Glutamatergic neuron (in vitro differentiated cells): ENCODE results near the gene VWA8. TPM values are rescaled to one million over a fixed set of nuclear protein-coding genes. Genes with fewer than 3 reads are reported as not detected.

ENCODE experiments used
- DNase-seq: peaks from one replicate; pipeline ENCODE4 v3.0.0; 2022
- H3K27ac Mint-ChIP-seq: one replicate; pipeline ENCODE4 v1.8.0; 2020; ENCODE audit warnings: mild to moderate bottlenecking, mixed read lengths, inconsistent platforms; ENCODE audit not compliant: unreplicated experiment
- H3K27me3 Mint-ChIP-seq: one replicate; pipeline ENCODE4 v1.8.0; 2020; ENCODE audit warnings: mild to moderate bottlenecking, moderate library complexity, mixed read lengths, inconsistent platforms; ENCODE audit not compliant: unreplicated experiment
- H3K36me3 Mint-ChIP-seq: one replicate; pipeline ENCODE4 v1.8.0; 2020; ENCODE audit warnings: mild to moderate bottlenecking, mixed read lengths, inconsistent platforms; ENCODE audit not compliant: unreplicated experiment
- H3K4me1 Mint-ChIP-seq: one replicate; pipeline ENCODE4 v1.8.0; 2020; ENCODE audit warnings: mild to moderate bottlenecking, low read depth, mixed read lengths, inconsistent platforms; ENCODE audit not compliant: unreplicated experiment
- H3K4me3 Mint-ChIP-seq: one replicate; pipeline ENCODE4 v1.8.0; 2020; ENCODE audit warnings: mild to moderate bottlenecking, mixed read lengths, inconsistent platforms; ENCODE audit not compliant: unreplicated experiment
- H3K9me3 Mint-ChIP-seq: one replicate; pipeline ENCODE4 v1.8.0; 2020; ENCODE audit warnings: mild to moderate bottlenecking, moderate library complexity, mixed read lengths, inconsistent platforms; ENCODE audit not compliant: unreplicated experiment
- total RNA-seq: library from RNA; stranded (reverse); fragmentation: NEBNext Ultra II Directional; extraction: Animal tissue kit (Norgen Biotek cat#: 25700); gene quantifications from one replicate; pipeline ENCODE4 v1.2.1, GENCODE V29; 2021; ENCODE audit not compliant: unreplicated experiment
- TF ChIP-seq, protein P1 (sequence below): fragments of 200-600 bp; sonication (generic); IDR thresholded peaks from one replicate; pipeline ENCODE4 v1.5.0; 2021; ENCODE audit not compliant: partially characterized antibody, unreplicated experiment

Gene VWA8
- total RNA-seq, 1 donor from 2014 or later, result 16.4 TPM

GRCh38 chr13:41681587-41681986, 279.3 kb downstream of the VWA8 start:
- Mint-ChIP-seq H3K9me3 (no peaks in the 10 kb centered on the region), H3K27me3 (no peaks in the 10 kb centered on the region), H3K36me3 (no peaks in the 10 kb centered on the region), H3K27ac (no peak overlapping the region), H3K4me1 (no peaks in the 10 kb centered on the region), H3K4me3 (no peak overlapping the region)
- TF ChIP-seq, protein P1, sequence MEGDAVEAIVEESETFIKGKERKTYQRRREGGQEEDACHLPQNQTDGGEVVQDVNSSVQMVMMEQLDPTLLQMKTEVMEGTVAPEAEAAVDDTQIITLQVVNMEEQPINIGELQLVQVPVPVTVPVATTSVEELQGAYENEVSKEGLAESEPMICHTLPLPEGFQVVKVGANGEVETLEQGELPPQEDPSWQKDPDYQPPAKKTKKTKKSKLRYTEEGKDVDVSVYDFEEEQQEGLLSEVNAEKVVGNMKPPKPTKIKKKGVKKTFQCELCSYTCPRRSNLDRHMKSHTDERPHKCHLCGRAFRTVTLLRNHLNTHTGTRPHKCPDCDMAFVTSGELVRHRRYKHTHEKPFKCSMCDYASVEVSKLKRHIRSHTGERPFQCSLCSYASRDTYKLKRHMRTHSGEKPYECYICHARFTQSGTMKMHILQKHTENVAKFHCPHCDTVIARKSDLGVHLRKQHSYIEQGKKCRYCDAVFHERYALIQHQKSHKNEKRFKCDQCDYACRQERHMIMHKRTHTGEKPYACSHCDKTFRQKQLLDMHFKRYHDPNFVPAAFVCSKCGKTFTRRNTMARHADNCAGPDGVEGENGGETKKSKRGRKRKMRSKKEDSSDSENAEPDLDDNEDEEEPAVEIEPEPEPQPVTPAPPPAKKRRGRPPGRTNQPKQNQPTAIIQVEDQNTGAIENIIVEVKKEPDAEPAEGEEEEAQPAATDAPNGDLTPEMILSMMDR, result no peak
- DNase-seq, result no peak

GRCh38 chr13:41680900-41681299, 280.0 kb downstream of the VWA8 start:
- no peak for DNase-seq
- H3K36me3 Mint-ChIP-seq, result no peaks in the 10 kb centered on the region
- TF ChIP-seq, protein P1, result no peak
- no peaks in the 10 kb centered on the region for H3K9me3 Mint-ChIP-seq
- no peaks in the 10 kb centered on the region for H3K4me1 Mint-ChIP-seq
- no peak overlapping the region for H3K4me3 Mint-ChIP-seq
- H3K27me3 Mint-ChIP-seq, result no peaks in the 10 kb centered on the region
- H3K27ac Mint-ChIP-seq, result no peak overlapping the region

- H3K27ac Mint-ChIP-seq, result no peak overlapping the region
- no peaks in the 10 kb centered on the region for H3K4me1 Mint-ChIP-seq
- H3K9me3 Mint-ChIP-seq, result no peaks in the 10 kb centered on the region
- H3K4me3 Mint-ChIP-seq, result no peak overlapping the region
- no peak for DNase-seq
- H3K36me3 Mint-ChIP-seq, result no peaks in the 10 kb centered on the region
- H3K27me3 Mint-ChIP-seq, result no peaks in the 10 kb centered on the region
- TF ChIP-seq, protein P1, result no peak
Observed at GRCh38 chr13:41678848-41679247, 282.1 kb downstream of the VWA8 start.

- H3K36me3 Mint-ChIP-seq, result no peaks in the 10 kb centered on the region
- peaks cover 4% of the 10 kb centered on the region for H3K4me1 Mint-ChIP-seq
- DNase-seq, result no peak
- no peak overlapping the region for H3K27ac Mint-ChIP-seq
- H3K4me3 Mint-ChIP-seq, result no peak overlapping the region
- H3K9me3 Mint-ChIP-seq, result peaks cover 2% of the 10 kb centered on the region
- no peaks in the 10 kb centered on the region for H3K27me3 Mint-ChIP-seq
- TF ChIP-seq, protein P1, result no peak
Observed at GRCh38 chr13:41678249-41678648, 282.7 kb downstream of the VWA8 start.

DNA sequence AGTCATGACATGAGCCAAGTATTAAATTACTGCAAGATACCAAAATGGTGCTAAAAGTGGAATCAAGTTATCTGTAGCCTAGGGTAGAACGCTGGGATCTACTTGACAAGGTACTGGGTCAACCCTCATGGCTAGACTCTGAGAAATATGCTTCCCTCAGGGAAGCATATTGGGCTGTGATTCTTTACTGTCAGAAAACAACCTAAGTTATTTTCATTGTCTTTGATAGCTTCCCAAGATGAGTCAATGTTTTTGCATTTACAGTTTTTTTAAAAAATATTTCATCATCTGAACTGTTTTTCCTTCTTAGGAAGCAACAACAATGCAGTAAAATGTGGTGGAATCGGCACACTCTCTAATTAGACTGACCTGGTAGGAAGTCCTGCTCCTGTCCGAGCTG, 285.6 kb downstream of the VWA8 start:
- Mint-ChIP-seq H3K27me3 (peaks cover 1% of the 10 kb centered on the region), H3K9me3 (peaks cover 2% of the 10 kb centered on the region), H3K4me3 (no peak overlapping the region), H3K36me3 (no peaks in the 10 kb centered on the region), H3K4me1 (peaks cover 14% of the 10 kb centered on the region), H3K27ac (no peak overlapping the region)
- TF ChIP-seq, protein P1, result no peak
- DNase-seq, result no peak
